Dedifferentiated amniotic fluid mesenchymal stem cell (primary cell): ENCODE results near the gene TAT.
A peak's percentile ranks its signal among the peaks of the same experiment; 100 is the strongest.

Source experiments
- DNase-seq: peaks from one replicate; pipeline ENCODE4 v3.0.0-alpha.2; 2016; ENCODE audit errors: extremely low spot score

Gene TAT

GRCh38 chr16:71537643-71538042 is 39.2 kb downstream of the TAT start:
- DNase-seq: no peak

GRCh38 chr16:71536752-71537499 is 40.0 kb downstream of the TAT start:
- no peak for DNase-seq

- DNase-seq: no peak
These were observed 44.5 kb downstream of the TAT start for GRCh38 chr16:71532366-71532765.

- DNase-seq: no peak
These were observed 48.0 kb downstream of the TAT start for GRCh38 chr16:71528863-71529262.

GRCh38 chr16:71528257-71528656 is 48.6 kb downstream of the TAT start:
- no peak for DNase-seq

- DNase-seq: peak; percentile 24
These were observed 50.7 kb downstream of the TAT start, which contains the start of gene CHST4 for GRCh38 chr16:71526111-71526631. CHST4 (plus strand) TSS chr16:71526426; CDS start chr16:71536678, 10,252 bp downstream.

- no peak for DNase-seq
These were observed 52.0 kb downstream of the TAT start for GRCh38 chr16:71524566-71525553.

- no peak for DNase-seq
These were observed 56.3 kb downstream of the TAT start for GRCh38 chr16:71520550-71520949.
